ENCODE results near the gene TOGARAM1. TPM values are rescaled to one million over a fixed set of nuclear protein-coding genes. Genes with fewer than 3 reads are reported as not detected.

Gene TOGARAM1
- total RNA-seq, 4 donors from 2014 or later, result 16.3 to 33.3 (median 21.0) TPM

DNA sequence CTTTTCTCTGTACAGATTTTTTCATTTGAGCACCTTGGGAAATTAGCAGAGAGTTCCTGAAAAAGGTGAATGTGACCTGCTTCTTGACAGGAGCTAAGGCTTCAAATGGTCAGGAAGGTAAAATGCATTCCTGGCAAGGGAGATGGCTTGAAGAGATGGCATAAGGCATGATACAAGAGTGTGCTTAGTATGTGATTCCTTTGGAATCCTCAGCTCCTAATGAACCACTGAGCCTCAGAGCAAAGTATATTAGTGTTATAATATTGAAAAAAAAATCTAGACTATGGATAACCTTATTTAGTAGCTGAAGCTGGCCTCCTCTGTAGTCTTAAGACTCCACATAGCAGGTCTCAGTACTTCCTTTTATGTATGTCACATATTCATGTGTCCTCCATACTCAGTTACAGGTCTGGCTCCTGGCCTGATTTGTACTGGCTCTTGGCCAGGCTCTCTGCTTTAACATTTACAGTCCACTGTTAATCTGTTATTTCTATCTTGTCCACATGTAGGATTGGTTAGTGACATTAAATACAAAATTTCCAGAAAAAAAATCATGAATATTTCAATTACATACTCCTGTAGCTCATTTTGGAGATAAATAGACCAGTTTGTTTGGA lies 17.9 kb downstream of the TOGARAM1 start:
- TF ChIP-seq CTCF (IDR thresholded peaks at IDR 0.05; ENCODE audit: low read depth), result no peak

- no peak for TF ChIP-seq CTCF (IDR thresholded peaks at IDR 0.05; ENCODE audit: low read depth)
Observed at GRCh38 chr14:44981198-44981597, 19.2 kb downstream of the TOGARAM1 start.

- no peak for TF ChIP-seq CTCF (IDR thresholded peaks at IDR 0.05; ENCODE audit: low read depth)
Observed at GRCh38 chr14:44982594-44982993, 20.6 kb downstream of the TOGARAM1 start.

GRCh38 chr14:44988694-44989093 lies 26.7 kb downstream of the TOGARAM1 start:
- no peak for TF ChIP-seq CTCF (IDR thresholded peaks at IDR 0.05; ENCODE audit: low read depth)

DNA sequence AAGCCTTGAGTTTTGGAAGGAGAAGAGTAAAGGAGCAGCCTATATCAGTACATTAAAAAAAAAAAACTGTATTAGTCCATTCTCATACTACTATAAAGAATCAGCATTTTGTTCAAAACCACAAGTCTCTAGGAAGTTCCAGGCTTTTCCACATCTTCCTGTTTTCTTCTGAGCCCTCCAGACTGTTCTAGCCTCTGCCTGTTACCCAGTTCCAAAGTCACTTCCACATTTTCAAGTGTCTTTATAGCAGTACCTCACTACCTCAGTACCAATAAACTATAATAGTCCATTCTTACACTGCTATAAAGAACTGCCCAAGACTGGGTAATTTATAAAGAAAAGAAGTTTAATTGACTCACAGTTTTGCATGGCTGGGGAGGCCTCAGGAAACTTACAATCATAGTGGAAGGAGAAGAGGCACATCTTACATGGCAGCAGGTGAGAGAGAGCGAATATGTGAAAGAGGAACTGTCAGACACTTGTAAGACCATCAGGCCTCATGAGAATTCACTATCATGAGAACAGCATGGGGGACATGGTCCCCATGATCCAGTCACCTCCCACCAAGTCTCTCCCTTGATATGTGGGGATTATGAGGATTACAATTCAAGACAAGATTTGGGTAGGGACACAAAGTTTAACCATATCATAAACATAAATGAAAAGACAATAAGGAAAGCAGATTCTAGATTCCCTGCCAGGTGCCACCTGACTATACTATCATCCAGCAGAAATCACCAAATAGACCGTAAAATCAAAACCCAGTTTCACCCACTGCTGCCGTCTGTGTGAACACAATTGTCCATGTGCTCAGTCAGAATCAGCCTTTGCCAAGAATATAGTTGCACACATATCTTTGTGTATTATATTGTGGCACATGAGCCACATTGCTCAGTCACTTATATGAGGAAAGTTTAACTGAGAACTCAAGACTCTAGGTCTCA lies 27.8 kb downstream of the TOGARAM1 start:
- TF ChIP-seq CTCF (IDR thresholded peaks at IDR 0.05; ENCODE audit: low read depth), result no peak

DNA sequence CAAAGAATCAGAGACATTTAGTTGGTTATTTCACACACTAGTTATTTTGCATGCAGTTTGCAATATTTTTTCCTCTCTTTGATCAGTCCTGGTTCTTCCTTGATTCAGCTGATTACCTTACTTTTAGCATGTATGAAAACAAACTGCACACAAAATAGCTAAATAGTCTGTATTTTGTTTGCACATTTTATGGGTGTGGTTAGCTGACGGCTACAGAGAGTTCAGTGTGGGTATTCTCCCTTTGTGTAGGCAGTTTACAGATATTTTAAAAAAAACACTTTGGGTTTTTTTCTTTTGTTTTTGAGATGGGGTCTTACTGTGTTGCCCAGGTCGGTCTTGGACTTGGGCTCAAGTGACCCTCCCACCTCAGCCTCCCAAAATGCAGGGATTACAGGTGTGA lies 28.5 kb downstream of the TOGARAM1 start:
- TF ChIP-seq CTCF (IDR thresholded peaks at IDR 0.05; ENCODE audit: low read depth), result no peak

DNA sequence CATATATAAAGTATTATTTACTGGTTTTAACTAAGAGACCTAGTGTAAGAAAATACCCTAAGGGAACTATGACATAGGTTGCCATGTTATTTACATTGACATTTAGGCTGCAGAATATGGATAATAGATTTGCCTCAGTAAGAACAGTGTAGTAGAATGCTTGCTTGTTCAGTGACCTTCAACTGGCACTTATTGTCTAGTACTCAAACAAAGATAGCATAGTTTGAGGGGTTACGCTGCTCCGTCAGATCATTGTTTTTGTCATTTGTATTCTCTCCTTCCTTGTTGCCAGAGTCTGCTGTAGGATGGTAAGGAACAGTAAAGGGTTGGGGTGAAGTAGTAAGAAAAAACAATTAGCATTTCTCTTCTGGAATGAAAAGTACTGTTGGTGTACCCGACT lies 33.2 kb downstream of the TOGARAM1 start:
- TF ChIP-seq CTCF (IDR thresholded peaks at IDR 0.05; ENCODE audit: low read depth), result no peak
